Effector CD4-positive, alpha-beta T cell (primary cell): ENCODE results near the gene TMEM127.
"Not testable (repeated sequence)": the region's sequence is repeated elsewhere in the genome, so short reads cannot be mapped to it uniquely, and the experiment has no call there.

ENCODE experiments used
- DNase-seq: peaks from one replicate; pipeline ENCODE4 v3.0.0-alpha.2; 2020
- total RNA-seq: gene quantifications from one replicate; lab custom pipeline; 2026; lab: John Stamatoyannopoulos, UW

Gene TMEM127, protein sequence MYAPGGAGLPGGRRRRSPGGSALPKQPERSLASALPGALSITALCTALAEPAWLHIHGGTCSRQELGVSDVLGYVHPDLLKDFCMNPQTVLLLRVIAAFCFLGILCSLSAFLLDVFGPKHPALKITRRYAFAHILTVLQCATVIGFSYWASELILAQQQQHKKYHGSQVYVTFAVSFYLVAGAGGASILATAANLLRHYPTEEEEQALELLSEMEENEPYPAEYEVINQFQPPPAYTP
- 77.9 reads per million, percentile 78 among the genes with 10 or more reads in this experiment for total RNA-seq

- peak; percentile 98 for DNase-seq
Measured at GRCh38 chr2:96265840-96266679, at the start of gene TMEM127, which contains the start of gene CIAO1. Gene TMEM127 (minus strand): TSS chr2:96265997. CDS start chr2:96265381, 616 bp downstream. Gene CIAO1 (plus strand): TSS chr2:96266225. CDS start chr2:96266351, 126 bp downstream.

DNA sequence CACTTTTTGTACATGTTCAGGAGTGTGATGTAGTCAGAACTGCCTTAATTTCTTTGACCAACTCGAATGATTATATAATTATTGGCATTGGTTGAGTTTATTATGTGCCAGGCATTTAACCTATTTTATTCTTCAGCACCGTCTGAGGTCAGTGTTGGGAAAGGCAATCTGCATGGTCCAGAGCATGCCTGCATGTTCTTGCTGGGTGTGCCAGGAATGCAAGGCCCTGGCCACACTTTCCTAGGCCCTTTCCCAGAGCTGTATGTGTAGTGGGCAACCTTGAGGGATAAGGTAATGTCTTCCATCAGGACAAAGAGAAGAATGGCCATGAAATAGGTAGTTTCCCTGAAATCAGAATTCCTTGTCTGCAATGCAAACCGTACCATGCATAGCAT is 49.2 kb upstream of the TMEM127 start:
- DNase-seq: no peak

DNA sequence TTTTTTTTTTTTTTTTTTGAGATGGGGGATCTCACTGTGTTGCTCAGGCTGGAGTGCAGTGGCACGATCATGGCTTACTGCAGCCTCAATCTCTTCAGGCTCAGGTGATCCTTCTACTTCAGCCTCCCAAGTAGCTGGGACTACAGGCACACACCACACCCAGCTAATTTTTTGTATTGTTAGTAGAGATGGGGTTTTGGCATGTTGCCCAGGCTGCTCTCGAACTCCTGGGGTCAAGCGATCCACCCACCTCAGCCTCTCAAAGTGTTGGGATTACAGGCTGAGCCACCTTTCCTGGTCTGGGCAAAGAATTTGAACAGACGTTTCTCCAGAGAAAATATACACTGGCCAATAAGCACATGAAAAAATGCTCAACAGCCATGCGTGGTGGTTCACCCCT is 42.5 kb upstream of the TMEM127 start:
- no peak for DNase-seq

- DNase-seq: no peak
Measured at GRCh38 chr2:96306370-96306769, 40.6 kb upstream of the TMEM127 start.

- DNase-seq: no peak
Measured at GRCh38 chr2:96305979-96306308, 40.1 kb upstream of the TMEM127 start.

- DNase-seq: peak; percentile 89
Measured at GRCh38 chr2:96305091-96305978, 39.5 kb upstream of the TMEM127 start, which contains the start of gene SNRNP200. Gene SNRNP200 (minus strand): TSS chr2:96305546. CDS start chr2:96305437, 109 bp downstream.

DNA sequence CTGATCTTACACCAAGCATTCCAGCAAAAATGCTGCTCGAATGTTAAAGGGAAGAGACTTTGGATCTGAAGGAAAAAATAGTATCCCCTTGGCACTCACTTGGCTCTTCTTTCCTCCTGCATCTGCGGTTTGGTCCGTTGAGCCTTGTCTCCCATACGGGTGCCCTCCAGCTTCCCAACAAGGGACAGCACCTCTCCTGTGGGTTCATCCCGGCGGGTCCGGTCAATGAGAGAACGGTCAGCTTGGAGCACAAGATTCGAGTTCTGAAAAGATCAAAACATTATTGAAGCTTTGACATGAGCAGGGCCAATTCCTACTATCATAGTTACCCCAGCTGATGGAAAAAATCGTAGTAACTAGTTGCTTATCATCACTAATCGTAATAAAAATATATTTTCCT is 38.8 kb upstream of the TMEM127 start:
- DNase-seq: no peak

DNA sequence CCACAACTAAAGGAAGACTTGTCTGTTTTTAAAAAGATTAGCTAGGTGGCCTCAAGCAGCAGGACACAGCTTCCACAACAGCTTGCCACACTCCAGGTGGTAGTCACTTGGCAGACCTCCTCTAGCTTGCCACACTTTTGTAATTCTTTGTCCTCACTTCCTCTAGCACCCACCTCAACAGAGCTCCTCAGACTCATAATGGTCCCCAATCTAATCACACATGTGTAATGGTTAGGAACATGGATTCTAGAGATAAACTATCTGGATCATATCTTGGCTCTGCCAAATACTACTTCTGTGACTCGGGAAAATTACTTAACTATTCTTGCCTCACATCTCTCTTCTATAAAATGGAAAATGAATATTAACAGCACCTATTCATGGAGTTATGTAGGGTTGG is 36.1 kb upstream of the TMEM127 start:
- no peak for DNase-seq

- no peak for DNase-seq
Measured at GRCh38 chr2:96296925-96297324, 31.1 kb upstream of the TMEM127 start.

- not testable (repeated sequence) for DNase-seq
Measured at GRCh38 chr2:96294271-96294670, 28.5 kb upstream of the TMEM127 start.

DNA sequence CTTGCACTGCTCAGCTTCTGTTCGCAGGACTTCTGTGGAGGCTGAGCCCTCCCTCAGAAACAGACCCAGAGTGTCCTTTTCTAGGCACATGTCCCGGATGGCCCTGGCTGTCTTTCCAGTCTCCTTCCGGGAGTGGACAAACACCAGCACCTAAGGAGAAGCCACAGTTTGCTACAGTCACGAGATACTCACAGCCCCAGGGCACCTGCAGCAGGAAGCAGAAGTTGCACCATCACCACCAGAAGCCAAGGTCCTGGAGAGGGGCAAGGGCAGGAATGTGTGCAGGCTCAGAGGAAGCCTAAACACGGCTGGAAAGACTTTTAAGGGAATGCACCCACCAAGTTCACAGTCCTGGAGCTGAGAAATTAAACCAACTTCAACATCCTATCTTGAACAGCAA is 26.0 kb upstream of the TMEM127 start:
- DNase-seq: no peak

- no peak for DNase-seq
Measured at GRCh38 chr2:96287273-96287856, 21.6 kb upstream of the TMEM127 start.

- DNase-seq: no peak
Measured at GRCh38 chr2:96276787-96277499, 11.1 kb upstream of the TMEM127 start.

DNA sequence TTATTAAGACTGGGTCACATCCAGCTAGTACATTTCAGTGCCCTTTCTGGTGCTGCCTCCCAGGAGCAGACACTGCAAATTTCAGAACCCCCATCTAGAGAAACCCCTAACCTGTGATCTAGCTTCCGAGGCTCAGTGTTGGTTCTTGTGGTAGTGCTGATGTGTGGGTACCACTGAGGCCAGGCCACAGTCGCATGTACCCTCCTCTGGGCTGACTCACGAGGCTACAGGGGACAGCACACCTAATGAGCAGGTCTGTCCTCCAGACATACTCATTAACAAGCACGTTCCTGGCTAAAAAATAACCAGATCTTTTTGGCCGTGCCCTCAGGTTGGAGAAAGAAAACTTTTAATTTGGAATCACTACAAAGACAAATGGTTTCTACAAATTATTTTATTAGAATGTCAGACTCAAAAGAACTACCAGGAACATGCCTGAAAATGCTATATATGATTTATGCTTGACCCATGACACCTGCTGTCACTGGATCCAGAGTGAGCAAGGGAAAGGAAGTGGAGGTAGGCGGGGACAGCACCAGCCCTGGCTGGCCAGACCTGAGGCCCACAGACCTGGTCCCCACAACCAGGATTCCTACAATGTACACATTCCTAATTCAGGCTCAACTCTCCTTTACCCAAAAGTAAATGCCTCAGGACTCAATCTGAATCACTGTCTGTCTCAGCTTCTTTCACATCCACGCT is 8.7 kb upstream of the TMEM127 start:
- DNase-seq: no peak

DNA sequence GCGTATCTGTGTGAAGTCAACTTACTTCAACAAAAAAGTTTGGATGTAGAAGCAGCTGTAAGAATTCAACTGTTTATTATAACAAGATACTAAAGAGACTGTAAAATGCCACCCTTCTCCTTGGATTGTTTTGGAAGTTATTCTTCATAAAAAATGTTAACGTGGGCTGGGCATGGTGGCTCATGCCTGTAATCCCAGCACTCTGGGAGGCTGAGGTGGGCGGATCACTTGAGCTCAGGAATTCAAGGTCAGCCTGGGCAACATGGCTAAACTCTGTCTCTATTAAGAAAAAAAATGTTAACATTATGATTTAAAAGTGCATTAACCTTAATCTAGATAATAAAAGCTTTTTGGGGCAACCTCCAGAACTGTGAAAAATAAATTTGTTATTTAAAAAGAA is 8.0 kb upstream of the TMEM127 start:
- DNase-seq: no peak

DNA sequence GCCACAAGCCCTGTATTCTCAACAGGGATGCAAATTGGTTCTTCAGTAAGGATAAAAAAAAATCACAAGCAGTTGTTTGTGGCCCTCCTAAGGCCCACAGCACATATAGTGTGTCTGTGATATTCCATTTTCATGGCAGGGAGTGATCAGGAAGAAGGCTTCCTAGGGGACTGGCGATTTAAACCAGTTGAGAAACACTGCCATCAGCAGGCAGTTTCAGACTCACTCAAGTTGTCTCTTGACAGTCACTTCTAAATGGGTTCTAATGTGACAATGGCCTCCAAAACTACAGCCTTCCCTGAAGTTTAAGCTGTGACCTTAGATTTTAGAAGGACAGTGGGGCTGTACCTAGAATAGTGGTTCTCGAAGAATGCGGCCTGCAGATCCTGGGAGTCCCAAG is 6.2 kb upstream of the TMEM127 start:
- DNase-seq: no peak

DNA sequence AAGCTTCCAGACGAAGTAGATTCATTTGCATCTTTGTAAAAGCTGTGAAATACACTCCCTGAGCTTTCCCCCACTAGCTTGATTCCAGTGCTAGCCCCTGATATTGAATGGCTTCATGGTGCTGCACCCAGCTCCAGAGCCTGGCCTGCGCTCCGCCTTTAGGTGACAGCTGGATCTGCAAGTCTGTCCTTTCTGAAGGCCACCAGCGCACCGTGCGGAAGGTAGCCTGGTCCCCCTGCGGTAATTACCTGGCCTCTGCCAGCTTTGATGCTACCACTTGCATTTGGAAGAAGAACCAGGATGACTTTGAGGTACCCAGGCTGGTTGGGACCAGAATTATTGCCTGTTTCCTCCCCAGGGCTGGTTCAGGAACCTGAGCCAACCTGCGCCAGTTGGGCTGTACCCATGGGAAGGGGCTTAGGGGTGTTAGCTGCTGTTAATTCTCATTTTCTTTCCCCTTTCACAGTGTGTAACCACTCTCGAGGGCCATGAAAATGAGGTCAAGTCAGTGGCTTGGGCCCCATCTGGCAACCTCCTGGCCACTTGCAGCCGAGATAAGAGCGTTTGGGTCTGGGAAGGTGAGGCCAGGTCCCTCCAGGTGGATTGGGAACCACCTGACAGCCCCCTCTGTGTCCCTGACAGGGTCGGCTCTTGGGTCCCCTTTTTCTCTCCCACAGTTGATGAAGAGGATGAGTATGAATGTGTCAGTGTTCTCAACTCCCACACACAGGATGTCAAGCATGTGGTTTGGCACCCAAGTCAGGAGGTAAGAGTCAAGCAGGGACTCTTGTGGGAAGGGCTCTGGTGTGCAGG is 1.6 kb upstream of the TMEM127 start:
- peak; percentile 23 for DNase-seq

GRCh38 chr2:96265349-96265839 is 403 bp downstream of the TMEM127 start:
- DNase-seq: peak; percentile 41

GRCh38 chr2:96264656-96265348 is 995 bp downstream of the TMEM127 start:
- peak; percentile 15 for DNase-seq

DNA sequence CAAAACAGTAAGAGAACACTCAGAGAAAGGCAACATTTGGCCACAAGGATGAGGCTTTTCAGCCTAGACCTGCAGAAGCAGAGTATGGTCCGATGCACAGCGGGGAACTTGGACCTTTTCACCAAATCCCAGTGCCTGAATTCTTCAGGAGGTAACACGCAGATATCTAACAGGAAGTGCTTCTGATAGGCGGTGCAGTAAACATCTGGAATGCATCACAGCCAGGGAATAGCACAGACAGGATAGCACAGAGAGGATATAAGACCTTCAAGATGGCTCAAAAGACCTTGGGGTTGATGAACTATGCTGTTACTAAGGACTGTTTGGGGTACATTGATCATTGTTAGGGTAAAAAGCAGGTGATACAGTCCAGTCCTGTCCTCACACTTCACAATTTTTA is 1.7 kb downstream of the TMEM127 start:
- no peak for DNase-seq
